Activated T-cell treated with anti-CD3 and anti-CD28 coated beads, Interleukin-2, amount 50 U/mL, for 24 hours (primary cell): ENCODE measurements around the gene SAFB.

ENCODE experiments used
- DNase-seq: peaks from one replicate; pipeline ENCODE4 v3.0.0-alpha.2; 2020
- H3K27ac Mint-ChIP-seq: 2 replicates; pipeline ENCODE4 v1.8.0; 2020; ENCODE audit warnings: mild to moderate bottlenecking, mixed read lengths
- H3K27me3 Mint-ChIP-seq: 2 replicates; pipeline ENCODE4 v1.8.0; 2020; ENCODE audit warnings: mixed read lengths
- H3K36me3 Mint-ChIP-seq: 2 replicates; pipeline ENCODE4 v1.8.0; 2020; ENCODE audit warnings: low read depth, mixed read lengths
- H3K4me1 Mint-ChIP-seq: 2 replicates; pipeline ENCODE4 v1.8.0; 2020; ENCODE audit warnings: low read depth, mixed read lengths
- H3K4me3 Mint-ChIP-seq: 2 replicates; pipeline ENCODE4 v1.8.0; 2020; ENCODE audit warnings: mild to moderate bottlenecking, moderate library complexity, mixed read lengths
- H3K9me3 Mint-ChIP-seq: 2 replicates; pipeline ENCODE4 v1.8.0; 2020; ENCODE audit warnings: mixed read lengths

Gene SAFB

GRCh38 chr19:5622465-5623396 is at the start of gene SAFB, which contains the start of gene SAFB2:
Gene SAFB (plus strand): TSS chr19:5623083. CDS start chr19:5623206, 123 bp downstream.
Gene SAFB2 (minus strand): TSS chr19:5622776. CDS start chr19:5622715, 61 bp downstream.
- Mint-ChIP-seq H3K27me3 (no peaks in the 10 kb centered on the region), H3K9me3 (no peaks in the 10 kb centered on the region), H3K27ac (peak within 1 kb of the TSS; percentile 100), H3K4me3 (peak within 1 kb of the TSS; percentile 100), H3K36me3 (peaks cover 94% of the 10 kb centered on the region), H3K4me1 (peaks cover 68% of the 10 kb centered on the region)
- DNase-seq: peak; percentile 99

GRCh38 chr19:5575590-5575989 is 47.3 kb upstream of the SAFB start:
- Mint-ChIP-seq H3K36me3 (peaks cover 2% of the 10 kb centered on the region), H3K4me1 (peaks cover 15% of the 10 kb centered on the region), H3K27me3 (no peaks in the 10 kb centered on the region), H3K9me3 (no peaks in the 10 kb centered on the region), H3K27ac (no peak overlapping the region), H3K4me3 (no peak overlapping the region)
- DNase-seq: no peak

GRCh38 chr19:5578097-5578846 is 44.6 kb upstream of the SAFB start:
- Mint-ChIP-seq H3K27me3 (no peaks in the 10 kb centered on the region), H3K36me3 (peaks cover 14% of the 10 kb centered on the region), H3K9me3 (no peaks in the 10 kb centered on the region), H3K4me1 (peaks cover 15% of the 10 kb centered on the region), H3K4me3 (no peak overlapping the region), H3K27ac (no peak overlapping the region)
- peak; percentile 83 for DNase-seq

- peaks cover 20% of the 10 kb centered on the region for H3K36me3 Mint-ChIP-seq
- no peak overlapping the region for H3K27ac Mint-ChIP-seq
- H3K27me3 Mint-ChIP-seq: no peaks in the 10 kb centered on the region
- no peak overlapping the region for H3K4me3 Mint-ChIP-seq
- H3K4me1 Mint-ChIP-seq: peaks cover 15% of the 10 kb centered on the region
- no peak for DNase-seq
- H3K9me3 Mint-ChIP-seq: no peaks in the 10 kb centered on the region
These were observed 43.6 kb upstream of the SAFB start for GRCh38 chr19:5579286-5579685.

GRCh38 chr19:5579697-5580096 is 43.2 kb upstream of the SAFB start:
- no peaks in the 10 kb centered on the region for H3K9me3 Mint-ChIP-seq
- peaks cover 24% of the 10 kb centered on the region for H3K36me3 Mint-ChIP-seq
- H3K27ac Mint-ChIP-seq: no peak overlapping the region
- H3K4me1 Mint-ChIP-seq: peaks cover 15% of the 10 kb centered on the region
- no peaks in the 10 kb centered on the region for H3K27me3 Mint-ChIP-seq
- no peak overlapping the region for H3K4me3 Mint-ChIP-seq
- DNase-seq: no peak

- no peak overlapping the region for H3K27ac Mint-ChIP-seq
- no peaks in the 10 kb centered on the region for H3K9me3 Mint-ChIP-seq
- H3K4me1 Mint-ChIP-seq: peaks cover 15% of the 10 kb centered on the region
- peaks cover 24% of the 10 kb centered on the region for H3K36me3 Mint-ChIP-seq
- H3K27me3 Mint-ChIP-seq: no peaks in the 10 kb centered on the region
- DNase-seq: no peak
- no peak overlapping the region for H3K4me3 Mint-ChIP-seq
These were observed 42.7 kb upstream of the SAFB start for GRCh38 chr19:5580161-5580571.

- Mint-ChIP-seq H3K4me1 (peaks cover 22% of the 10 kb centered on the region), H3K36me3 (peaks cover 72% of the 10 kb centered on the region)
- DNase-seq: peak; percentile 65
These were observed 37.2 kb upstream of the SAFB start for GRCh38 chr19:5585461-5586299.

GRCh38 chr19:5586300-5587070 is 36.4 kb upstream of the SAFB start:
- no peaks in the 10 kb centered on the region for H3K27me3 Mint-ChIP-seq
- H3K27ac Mint-ChIP-seq: peak overlapping the region; percentile 71
- H3K36me3 Mint-ChIP-seq: peaks cover 80% of the 10 kb centered on the region
- peak; percentile 38 for DNase-seq
- peaks cover 22% of the 10 kb centered on the region for H3K4me1 Mint-ChIP-seq
- peak overlapping the region; percentile 10 for H3K4me3 Mint-ChIP-seq
- H3K9me3 Mint-ChIP-seq: no peaks in the 10 kb centered on the region

More at GRCh38 chr19:5585461-5586299, 37.2 kb upstream of the SAFB start:
- Mint-ChIP-seq H3K4me3 (peak overlapping the region; percentile 12), H3K9me3 (no peaks in the 10 kb centered on the region), H3K27me3 (no peaks in the 10 kb centered on the region), H3K27ac (peak overlapping the region; percentile 83)

- Mint-ChIP-seq H3K36me3 (peaks cover 82% of the 10 kb centered on the region), H3K27me3 (no peaks in the 10 kb centered on the region), H3K9me3 (no peaks in the 10 kb centered on the region), H3K4me3 (no peak overlapping the region), H3K4me1 (peaks cover 22% of the 10 kb centered on the region), H3K27ac (peak overlapping the region; percentile 52)
- DNase-seq: no peak
These were observed 35.8 kb upstream of the SAFB start for GRCh38 chr19:5587071-5587455.

GRCh38 chr19:5587661-5588060 is 35.2 kb upstream of the SAFB start:
- Mint-ChIP-seq H3K9me3 (no peaks in the 10 kb centered on the region), H3K4me3 (no peak overlapping the region), H3K4me1 (peaks cover 22% of the 10 kb centered on the region), H3K27ac (peak overlapping the region; percentile 52), H3K27me3 (no peaks in the 10 kb centered on the region), H3K36me3 (peaks cover 82% of the 10 kb centered on the region)
- no peak for DNase-seq

GRCh38 chr19:5588441-5588840 is 34.4 kb upstream of the SAFB start:
- DNase-seq: no peak
- Mint-ChIP-seq H3K4me1 (peaks cover 22% of the 10 kb centered on the region), H3K36me3 (peaks cover 87% of the 10 kb centered on the region), H3K27me3 (no peaks in the 10 kb centered on the region), H3K27ac (no peak overlapping the region), H3K4me3 (no peak overlapping the region), H3K9me3 (no peaks in the 10 kb centered on the region)

- DNase-seq: no peak
- peaks cover 89% of the 10 kb centered on the region for H3K36me3 Mint-ChIP-seq
- H3K4me3 Mint-ChIP-seq: no peak overlapping the region
- no peaks in the 10 kb centered on the region for H3K27me3 Mint-ChIP-seq
- peaks cover 22% of the 10 kb centered on the region for H3K4me1 Mint-ChIP-seq
- H3K9me3 Mint-ChIP-seq: no peaks in the 10 kb centered on the region
- no peak overlapping the region for H3K27ac Mint-ChIP-seq
These were observed 33.8 kb upstream of the SAFB start for GRCh38 chr19:5588906-5589676.
